ENCODE data around the gene ZDHHC3. TPM values are rescaled to one million over a fixed set of nuclear protein-coding genes. Genes with fewer than 3 reads are reported as not detected.

ZDHHC3 gene
- total and polyA plus RNA-seq, 12 donors: 30.1 to 148 (median 95.8) TPM

GRCh38 chr3:44981220-44981619, 5.2 kb upstream of the ZDHHC3 start:
- H3K4me1 ChIP-seq (replicated peaks in 1 of 2): peaks cover 32 to 64% of the 10 kb centered on the region in 2 donors

GRCh38 chr3:44974416-44974815, 1.6 kb downstream of the ZDHHC3 start:
- no peaks in the 10 kb centered on the region for H3K36me3 ChIP-seq (replicated peaks in 1 of 2)
- no peak for TF ChIP-seq POLR2A (IDR thresholded peaks at IDR 0.05)
- TF ChIP-seq, protein P1, sequence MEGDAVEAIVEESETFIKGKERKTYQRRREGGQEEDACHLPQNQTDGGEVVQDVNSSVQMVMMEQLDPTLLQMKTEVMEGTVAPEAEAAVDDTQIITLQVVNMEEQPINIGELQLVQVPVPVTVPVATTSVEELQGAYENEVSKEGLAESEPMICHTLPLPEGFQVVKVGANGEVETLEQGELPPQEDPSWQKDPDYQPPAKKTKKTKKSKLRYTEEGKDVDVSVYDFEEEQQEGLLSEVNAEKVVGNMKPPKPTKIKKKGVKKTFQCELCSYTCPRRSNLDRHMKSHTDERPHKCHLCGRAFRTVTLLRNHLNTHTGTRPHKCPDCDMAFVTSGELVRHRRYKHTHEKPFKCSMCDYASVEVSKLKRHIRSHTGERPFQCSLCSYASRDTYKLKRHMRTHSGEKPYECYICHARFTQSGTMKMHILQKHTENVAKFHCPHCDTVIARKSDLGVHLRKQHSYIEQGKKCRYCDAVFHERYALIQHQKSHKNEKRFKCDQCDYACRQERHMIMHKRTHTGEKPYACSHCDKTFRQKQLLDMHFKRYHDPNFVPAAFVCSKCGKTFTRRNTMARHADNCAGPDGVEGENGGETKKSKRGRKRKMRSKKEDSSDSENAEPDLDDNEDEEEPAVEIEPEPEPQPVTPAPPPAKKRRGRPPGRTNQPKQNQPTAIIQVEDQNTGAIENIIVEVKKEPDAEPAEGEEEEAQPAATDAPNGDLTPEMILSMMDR (IDR thresholded peaks at IDR 0.05): no peak
- H3K9me3 ChIP-seq (replicated peaks in 1 of 3): no peaks in the 10 kb centered on the region
- H3K4me3 ChIP-seq: peak overlapping the region in 1 of 4 donors; percentile 95
- peaks cover 0 to 41% of the 10 kb centered on the region in 2 donors for H3K4me1 ChIP-seq (replicated peaks in 1 of 2)
- H3K27me3 ChIP-seq: no peaks in the 10 kb centered on the region
- intact Hi-C loops (cut with DNase I): loop anchor here in 1 of 2 donors (10.0 kb wide), 1 partner anchor 50 kb away; the partner anchor contains the start of gene CLEC3B
- H3K27ac ChIP-seq: no peak overlapping the region
- peak in 1 of 7 donors; percentile 29 for DNase-seq
- 71 to 79% (median 73%) methylated on average over 4 of the region's 4 CpGs for WGBS, 4 donors

More at GRCh38 chr3:44981220-44981619, 5.2 kb upstream of the ZDHHC3 start:
- Histone ChIP-seq H3K4me3 (no peak overlapping the region), H3K9me3 (replicated peaks in 1 of 3) (no peaks in the 10 kb centered on the region), H3K27me3 (no peaks in the 10 kb centered on the region), H3K27ac (peak overlapping the region; percentile 46 to 85 (median 78)), H3K36me3 (replicated peaks in 1 of 2) (no peaks in the 10 kb centered on the region)
- 79 to 95% (median 88%) methylated on average over 1 of the region's 1 CpG for WGBS, 4 donors
- no peak for DNase-seq
- intact Hi-C loops (cut with DNase I): no loop called here
- TF ChIP-seq, protein P1 (IDR thresholded peaks at IDR 0.05): no peak

DNA sequence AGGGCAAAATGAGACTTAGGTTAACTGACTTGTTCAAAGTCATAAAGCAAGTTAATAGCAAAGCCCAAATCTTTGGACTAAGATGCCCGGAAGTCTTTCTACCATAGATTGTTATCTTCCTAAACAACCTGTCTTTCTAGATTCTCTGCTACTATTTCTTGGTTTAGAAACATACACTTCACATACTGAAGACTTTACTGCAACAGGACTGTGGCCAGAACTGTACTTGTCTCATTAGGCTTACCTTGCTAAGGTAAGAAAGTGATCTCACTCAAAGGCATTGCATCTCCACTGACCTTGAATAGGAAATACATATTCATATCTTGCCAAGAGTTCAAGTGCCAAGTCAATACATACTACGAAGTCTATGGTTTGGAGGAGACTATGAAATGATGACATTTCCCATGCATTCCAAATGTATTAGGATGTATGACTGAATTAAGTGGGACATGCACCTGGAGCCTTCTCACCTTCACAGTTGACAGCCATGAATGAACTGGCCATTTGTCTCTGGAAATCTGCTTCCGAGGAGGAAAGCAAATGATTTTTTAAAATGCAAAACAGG, 5.0 kb downstream of the ZDHHC3 start:
- peaks cover 0 to 37% of the 10 kb centered on the region in 2 donors for H3K4me1 ChIP-seq (replicated peaks in 1 of 2)

GRCh38 chr3:44969828-44970179, 6.2 kb downstream of the ZDHHC3 start:
- no peaks in the 10 kb centered on the region for H3K36me3 ChIP-seq (replicated peaks in 1 of 2)
- no peaks in the 10 kb centered on the region for H3K27me3 ChIP-seq
- H3K4me3 ChIP-seq: no peak overlapping the region
- H3K9me3 ChIP-seq (replicated peaks in 1 of 3): no peaks in the 10 kb centered on the region
- DNase-seq: no peak
- no peak overlapping the region for H3K27ac ChIP-seq
- intact Hi-C loops (cut with DNase I): loop anchor here in 1 of 2 donors (10.0 kb wide), 1 partner anchor 55 kb away; the partner anchor contains the start of gene CLEC3B
- H3K4me1 ChIP-seq (replicated peaks in 1 of 2): peaks cover 0 to 36% of the 10 kb centered on the region in 2 donors
- WGBS, 4 donors: 66 to 100% (median 87%) methylated on average over 2 of the region's 2 CpGs
- TF ChIP-seq POLR2A (IDR thresholded peaks at IDR 0.05): no peak
- TF ChIP-seq, protein P1 (IDR thresholded peaks at IDR 0.05): no peak

More for the DNA sequence above, 5.0 kb downstream of the ZDHHC3 start:
- Histone ChIP-seq H3K9me3 (replicated peaks in 1 of 3) (no peaks in the 10 kb centered on the region), H3K27ac (no peak overlapping the region), H3K4me3 (no peak overlapping the region), H3K27me3 (no peaks in the 10 kb centered on the region), H3K36me3 (replicated peaks in 1 of 2) (no peaks in the 10 kb centered on the region)
- intact Hi-C loops (cut with DNase I): loop anchor here in 1 of 2 donors (10.0 kb wide), 1 partner anchor 54 kb away; the partner anchor contains the start of gene CLEC3B
- DNase-seq: no peak
- 79 to 84% (median 83%) methylated on average over 3 of the region's 3 CpGs for WGBS, 4 donors
- TF ChIP-seq POLR2A (IDR thresholded peaks at IDR 0.05): no peak
- TF ChIP-seq, protein P1 (IDR thresholded peaks at IDR 0.05): no peak

All from adrenal gland (tissue), 12 donors.